Epithelial cell of proximal tubule (primary cell): ENCODE measurements around the gene NID2. TPM values are rescaled to one million over a fixed set of nuclear protein-coding genes. Genes with fewer than 3 reads are reported as not detected.

Experiments used
- DNase-seq: peaks from one replicate; pipeline ENCODE4 v3.0.0-alpha.2; 2011; ENCODE audit warnings: low read depth
- H3K4me3 ChIP-seq: 2 replicates; pipeline ENCODE4 v1.5.1; 2011; ENCODE audit warnings: low read depth, mild to moderate bottlenecking, low read length
- CTCF ChIP-seq: conservative IDR thresholded peaks from 2 replicates; pipeline ENCODE4 v1.5.1; 2012; ENCODE audit warnings: low read depth, mild to moderate bottlenecking, low read length
- total RNA-seq: library from RNA; depleted of rRNA; stranded (reverse); fragments of >200 nt; gene quantifications from 2 replicates; pipeline ENCODE4 v1.2.3, GENCODE V29; 2015

NID2 gene
- total RNA-seq, 1 donor from 2014 or later, result 13.5 TPM

GRCh38 chr14:52049721-52050588 lies 18.9 kb downstream of the NID2 start:
- no peak for DNase-seq
- no peak for TF ChIP-seq CTCF
- H3K4me3 ChIP-seq, result no peak overlapping the region

GRCh38 chr14:52049271-52049670 lies 19.6 kb downstream of the NID2 start:
- no peak for DNase-seq
- no peak overlapping the region for H3K4me3 ChIP-seq
- TF ChIP-seq CTCF, result no peak

- no peak for TF ChIP-seq CTCF
- H3K4me3 ChIP-seq, result no peak overlapping the region
- no peak for DNase-seq
Observed at GRCh38 chr14:52048641-52049204, 20.1 kb downstream of the NID2 start.

GRCh38 chr14:52048116-52048515 lies 20.7 kb downstream of the NID2 start:
- no peak overlapping the region for H3K4me3 ChIP-seq
- DNase-seq, result no peak
- TF ChIP-seq CTCF, result no peak

- no peak overlapping the region for H3K4me3 ChIP-seq
- DNase-seq, result no peak
- no peak for TF ChIP-seq CTCF
Observed at GRCh38 chr14:52046376-52046917, 22.4 kb downstream of the NID2 start.

GRCh38 chr14:52044791-52045522 lies 23.9 kb downstream of the NID2 start:
- no peak for TF ChIP-seq CTCF
- DNase-seq, result peak; percentile 63
- no peak overlapping the region for H3K4me3 ChIP-seq
